ENCODE measurements around the gene SERPINB3. TPM values are rescaled to one million over a fixed set of nuclear protein-coding genes. Genes with fewer than 3 reads are reported as not detected.
"Not testable (repeated sequence)": the region's sequence is repeated elsewhere in the genome, so short reads cannot be mapped to it uniquely, and the experiment has no call there.

The SERPINB3 gene
- total RNA-seq, 4 donors from 2014 or later = not detected

DNA sequence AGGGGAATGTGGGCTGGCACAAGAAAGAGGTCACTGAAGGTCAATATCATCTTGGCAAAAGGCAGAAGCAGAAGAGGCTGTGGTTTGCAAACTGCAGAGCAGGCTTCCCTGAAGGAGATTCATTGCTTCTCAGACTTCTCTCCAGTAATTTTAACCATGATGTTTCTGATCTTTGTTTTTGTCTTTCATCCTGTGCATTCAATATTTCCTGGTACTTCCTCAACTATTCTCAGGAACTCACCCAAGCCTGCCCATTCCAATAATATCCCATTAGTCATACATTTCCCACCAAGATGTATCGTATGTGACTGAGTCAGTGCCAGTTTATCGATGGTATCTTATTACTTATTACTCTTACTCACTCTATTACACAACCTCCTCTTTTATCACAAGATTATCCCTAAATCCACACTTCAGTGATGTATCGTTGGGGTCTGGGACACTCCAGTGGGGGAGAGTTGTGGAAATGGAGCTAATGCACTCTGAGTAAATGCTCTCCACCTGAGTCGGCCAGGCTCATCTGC, 20.5 kb downstream of the SERPINB3 start:
- H3K36me3 ChIP-seq; H3K27me3 ChIP-seq; H3K27ac ChIP-seq; DNase-seq; H3K9me3 ChIP-seq; H3K4me1 ChIP-seq; H3K4me3 ChIP-seq; intact Hi-C loops (cut with DNase I; ENCODE audit: low total_unique reads): not testable (repeated sequence)

DNA sequence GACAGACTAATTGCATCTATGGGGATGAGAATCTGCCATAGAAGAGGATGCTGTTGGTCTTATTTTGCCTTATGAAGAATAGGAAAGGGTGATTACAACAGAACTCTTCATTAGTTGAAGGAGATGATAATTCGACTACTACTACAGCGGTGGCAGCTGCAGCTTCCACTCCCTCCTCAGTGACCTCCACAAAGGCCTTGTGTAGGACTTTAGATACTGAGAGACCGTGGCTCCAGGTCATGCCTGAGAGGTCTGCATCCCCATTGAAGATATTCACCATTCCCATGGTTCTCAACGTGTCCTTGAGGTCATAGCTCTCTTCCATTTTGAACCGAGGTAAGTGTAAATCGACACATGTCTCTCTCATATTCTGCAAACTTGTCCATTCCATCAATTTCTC, 24.0 kb downstream of the SERPINB3 start:
- no peaks in the 10 kb centered on the region for H3K4me1 ChIP-seq
- no peak for DNase-seq
- intact Hi-C loops (cut with DNase I; ENCODE audit: low total_unique reads) = no loop called here

DNA sequence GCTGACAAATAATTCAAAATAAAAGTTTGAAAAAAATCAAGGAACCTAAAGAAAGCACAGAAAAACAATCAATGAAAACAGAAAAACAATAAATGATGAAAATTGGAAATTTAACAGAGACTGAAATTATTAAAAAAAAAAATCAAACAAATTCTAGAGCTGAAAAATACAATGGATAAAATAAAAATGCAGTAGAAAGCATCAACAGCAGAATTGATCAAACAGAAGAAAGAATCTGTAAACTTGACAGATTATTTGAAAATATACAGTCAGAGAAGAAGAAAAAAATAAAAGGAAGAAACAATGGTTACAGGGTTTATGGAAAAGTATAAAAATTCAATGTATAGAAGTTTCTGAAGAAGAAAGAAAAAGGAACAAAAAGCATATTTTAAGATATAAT, 33.9 kb downstream of the SERPINB3 start:
- H3K27ac ChIP-seq = no peak overlapping the region
- H3K4me3 ChIP-seq = no peak overlapping the region
- H3K9me3 ChIP-seq = peaks cover 0 to 8% of the 10 kb centered on the region in 2 donors
- intact Hi-C loops (cut with DNase I; ENCODE audit: low total_unique reads) = no loop called here
- no peaks in the 10 kb centered on the region for H3K4me1 ChIP-seq
- no peaks in the 10 kb centered on the region for H3K27me3 ChIP-seq
- H3K36me3 ChIP-seq = no peaks in the 10 kb centered on the region
- no peak for TF ChIP-seq POLR2A (IDR thresholded peaks at IDR 0.05)
- TF ChIP-seq, protein P1, sequence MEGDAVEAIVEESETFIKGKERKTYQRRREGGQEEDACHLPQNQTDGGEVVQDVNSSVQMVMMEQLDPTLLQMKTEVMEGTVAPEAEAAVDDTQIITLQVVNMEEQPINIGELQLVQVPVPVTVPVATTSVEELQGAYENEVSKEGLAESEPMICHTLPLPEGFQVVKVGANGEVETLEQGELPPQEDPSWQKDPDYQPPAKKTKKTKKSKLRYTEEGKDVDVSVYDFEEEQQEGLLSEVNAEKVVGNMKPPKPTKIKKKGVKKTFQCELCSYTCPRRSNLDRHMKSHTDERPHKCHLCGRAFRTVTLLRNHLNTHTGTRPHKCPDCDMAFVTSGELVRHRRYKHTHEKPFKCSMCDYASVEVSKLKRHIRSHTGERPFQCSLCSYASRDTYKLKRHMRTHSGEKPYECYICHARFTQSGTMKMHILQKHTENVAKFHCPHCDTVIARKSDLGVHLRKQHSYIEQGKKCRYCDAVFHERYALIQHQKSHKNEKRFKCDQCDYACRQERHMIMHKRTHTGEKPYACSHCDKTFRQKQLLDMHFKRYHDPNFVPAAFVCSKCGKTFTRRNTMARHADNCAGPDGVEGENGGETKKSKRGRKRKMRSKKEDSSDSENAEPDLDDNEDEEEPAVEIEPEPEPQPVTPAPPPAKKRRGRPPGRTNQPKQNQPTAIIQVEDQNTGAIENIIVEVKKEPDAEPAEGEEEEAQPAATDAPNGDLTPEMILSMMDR (IDR thresholded peaks at IDR 0.05) = no peak
- no peak for DNase-seq

More for the DNA sequence above, 24.0 kb downstream of the SERPINB3 start:
- no peak overlapping the region for H3K4me3 ChIP-seq
- no peak overlapping the region for H3K27ac ChIP-seq
- no peaks in the 10 kb centered on the region for H3K9me3 ChIP-seq
- H3K36me3 ChIP-seq = no peaks in the 10 kb centered on the region
- TF ChIP-seq POLR2A (IDR thresholded peaks at IDR 0.05) = no peak
- TF ChIP-seq, protein P1 (IDR thresholded peaks at IDR 0.05) = no peak
- no peaks in the 10 kb centered on the region for H3K27me3 ChIP-seq

DNA sequence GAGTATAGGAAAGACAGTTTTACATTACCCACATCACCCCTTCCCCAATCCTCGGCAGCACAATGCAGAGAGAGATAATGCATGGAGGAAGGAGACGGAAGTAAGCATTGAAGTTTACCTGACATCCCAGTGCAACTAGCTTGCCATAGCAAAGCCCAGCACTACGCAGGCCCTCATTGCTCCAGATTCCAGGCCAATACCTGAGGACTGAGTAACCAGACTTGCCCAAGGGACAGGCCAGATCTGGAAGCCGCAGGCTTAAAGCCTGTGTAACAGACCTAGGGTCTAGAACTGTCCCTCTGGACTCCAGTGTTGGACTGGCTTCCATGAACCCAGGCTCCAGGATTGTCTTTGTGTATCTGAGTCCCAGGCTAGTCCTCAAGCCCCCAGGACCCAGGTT, 35.3 kb downstream of the SERPINB3 start:
- Histone ChIP-seq H3K36me3 (no peaks in the 10 kb centered on the region), H3K27ac (no peak overlapping the region), H3K4me1 (no peaks in the 10 kb centered on the region), H3K4me3 (no peak overlapping the region), H3K27me3 (no peaks in the 10 kb centered on the region), H3K9me3 (peaks cover 0 to 8% of the 10 kb centered on the region in 2 donors)
- intact Hi-C loops (cut with DNase I; ENCODE audit: low total_unique reads) = no loop called here
- TF ChIP-seq POLR2A (IDR thresholded peaks at IDR 0.05) = no peak
- TF ChIP-seq, protein P1 (IDR thresholded peaks at IDR 0.05) = no peak
- no peak for DNase-seq

DNA sequence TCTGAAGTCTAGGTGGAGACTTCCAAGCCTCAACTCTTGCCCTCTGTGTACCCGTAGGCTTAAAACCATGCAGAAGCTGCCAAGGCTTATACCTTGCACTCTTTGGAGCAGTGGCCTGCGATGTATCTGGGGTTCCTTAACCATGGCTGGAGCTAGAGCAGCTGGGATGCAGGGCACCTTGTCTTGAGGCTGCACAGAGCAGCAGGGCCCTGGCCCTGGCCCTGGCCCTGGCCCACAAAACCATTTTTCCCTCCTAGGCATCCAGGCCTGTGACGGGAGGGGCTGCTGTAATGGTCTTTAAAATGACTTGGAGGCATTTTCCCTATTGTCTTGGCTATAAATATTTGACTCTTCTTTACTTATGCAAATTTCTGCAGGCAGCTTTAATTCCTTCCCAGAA, 36.8 kb downstream of the SERPINB3 start:
- Histone ChIP-seq H3K36me3 (no peaks in the 10 kb centered on the region), H3K27me3 (no peaks in the 10 kb centered on the region), H3K4me3 (no peak overlapping the region), H3K4me1 (no peaks in the 10 kb centered on the region), H3K27ac (no peak overlapping the region), H3K9me3 (peaks cover 0 to 12% of the 10 kb centered on the region in 2 donors)
- no peak for TF ChIP-seq POLR2A (IDR thresholded peaks at IDR 0.05)
- TF ChIP-seq, protein P1 (IDR thresholded peaks at IDR 0.05) = no peak
- no peak for DNase-seq
- intact Hi-C loops (cut with DNase I; ENCODE audit: low total_unique reads) = no loop called here

DNA sequence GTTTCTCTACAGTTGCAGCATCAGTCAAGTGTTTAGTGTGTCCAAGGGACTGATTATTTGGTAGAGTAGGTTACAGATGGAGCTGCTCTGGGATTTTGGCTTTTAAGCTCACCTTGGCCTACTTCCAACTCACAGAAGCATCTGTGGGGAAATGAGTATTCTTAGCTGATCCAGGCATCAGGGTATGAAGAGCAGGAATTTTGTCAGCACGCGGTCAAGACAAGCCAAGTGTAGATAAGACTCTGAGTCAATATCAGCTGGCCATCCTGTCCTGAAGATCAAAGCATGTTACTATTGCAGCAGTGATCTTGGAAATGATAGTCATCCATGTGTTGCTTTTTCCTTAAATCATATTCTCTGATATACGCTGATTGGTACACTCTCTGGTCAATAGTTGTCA, 42.0 kb downstream of the SERPINB3 start:
- Histone ChIP-seq H3K27ac (no peak overlapping the region), H3K36me3 (no peaks in the 10 kb centered on the region), H3K4me1 (no peaks in the 10 kb centered on the region), H3K4me3 (no peak overlapping the region), H3K9me3 (peaks cover 0 to 4% of the 10 kb centered on the region in 2 donors), H3K27me3 (no peaks in the 10 kb centered on the region)
- intact Hi-C loops (cut with DNase I; ENCODE audit: low total_unique reads) = no loop called here
- TF ChIP-seq, protein P1 (IDR thresholded peaks at IDR 0.05) = no peak
- no peak for TF ChIP-seq POLR2A (IDR thresholded peaks at IDR 0.05)
- DNase-seq = no peak
